ENCODE results near the gene CNDP2. TPM values are rescaled to one million over a fixed set of nuclear protein-coding genes. Genes with fewer than 3 reads are reported as not detected.
A peak's percentile ranks its signal among the peaks of the same experiment; 100 is the strongest.
"Not testable (repeated sequence)": the region's sequence is repeated elsewhere in the genome, so short reads cannot be mapped to it uniquely, and the experiment has no call there.

CNDP2 gene
- total RNA-seq, 2 donors from 2014 or later = 71.1 to 79.4 TPM

DNA sequence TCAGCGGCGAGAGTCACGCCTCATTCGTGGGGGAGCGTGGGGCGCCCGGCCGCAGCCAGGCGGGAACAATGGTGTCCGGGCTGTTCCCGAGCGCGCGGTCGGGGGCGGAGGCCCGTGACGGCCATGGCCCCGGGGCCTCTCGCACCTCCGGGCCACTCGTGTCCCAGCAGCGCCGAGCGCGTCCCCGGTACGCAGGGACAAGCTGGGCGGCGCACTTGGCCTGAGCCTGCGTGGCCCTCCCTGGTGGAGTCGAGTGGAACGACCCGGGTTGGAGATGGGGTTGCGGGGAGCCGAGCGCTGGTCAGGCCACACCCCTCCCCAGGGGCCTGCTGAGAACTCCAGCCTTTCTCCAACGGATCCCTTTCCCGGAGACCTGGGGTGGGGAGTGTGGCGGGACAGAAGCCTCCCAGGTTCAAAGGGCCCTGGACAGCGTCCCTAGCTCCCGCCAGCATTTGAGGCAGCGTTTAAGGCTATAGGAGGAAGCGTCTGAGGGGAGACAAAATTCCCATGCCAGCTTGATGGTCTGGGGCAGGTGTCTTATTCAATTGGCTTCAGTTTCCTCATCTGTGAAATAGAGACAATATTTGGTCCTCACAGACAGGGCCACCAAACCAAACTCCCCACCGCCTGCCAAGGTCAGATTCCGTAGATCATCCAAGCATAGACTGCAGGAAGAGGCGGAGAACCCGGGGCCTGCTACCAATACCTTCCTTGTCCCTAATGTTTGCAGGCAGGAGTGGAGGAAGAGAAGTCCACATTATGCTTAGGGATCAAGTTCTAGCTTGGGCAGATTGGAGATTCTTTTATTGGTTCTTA, 553 bp downstream of the CNDP2 start:
- intact Hi-C loops (cut with DNase I) = loop anchor here (5.0 to 10.0 kb wide), 2 partner anchors 48 to 56 kb away; no protein-coding TSS in a partner anchor
- DNase-seq (peak; percentile 75), ATAC-seq (peak; percentile 44 to 73)

GRCh38 chr18:74497324-74497676, 1.1 kb downstream of the CNDP2 start:
- ATAC-seq = no peak
- DNase-seq = no peak
- intact Hi-C loops (cut with DNase I) = loop anchor here (5.0 to 10.0 kb wide), 2 partner anchors 48 to 55 kb away; no protein-coding TSS in a partner anchor

- no peak for ATAC-seq
- no peak for DNase-seq
- intact Hi-C loops (cut with DNase I) = loop anchor here (5.0 to 10.0 kb wide), 2 partner anchors 47 to 55 kb away; no protein-coding TSS in a partner anchor
These were observed 1.6 kb downstream of the CNDP2 start for GRCh38 chr18:74497778-74498177.

- ATAC-seq = no peak
- DNase-seq = peak; percentile 50
- intact Hi-C loops (cut with DNase I) = loop anchor here (5.0 to 10.0 kb wide), 2 partner anchors 46 to 53 kb away; no protein-coding TSS in a partner anchor
These were observed 2.8 kb downstream of the CNDP2 start for GRCh38 chr18:74498712-74499627.

DNA sequence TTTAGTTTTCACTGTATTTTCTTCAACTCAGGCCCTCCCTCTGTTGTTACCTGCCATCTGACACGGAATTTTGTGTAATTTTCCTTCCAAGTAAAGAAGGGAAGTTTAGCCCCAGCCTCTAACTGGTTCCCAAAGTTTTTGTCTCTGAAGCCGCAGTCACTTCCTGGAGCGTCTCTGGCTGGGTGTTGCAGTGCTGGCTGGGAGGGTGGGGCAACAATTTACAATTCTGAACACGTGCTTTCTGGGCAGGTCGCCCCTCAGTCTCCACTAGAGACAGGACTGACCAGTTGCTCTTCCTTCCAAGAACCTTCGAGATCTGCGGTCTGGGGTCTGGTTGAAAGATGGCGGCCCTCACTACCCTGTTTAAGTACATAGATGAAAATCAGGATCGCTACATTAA, 3.5 kb downstream of the CNDP2 start:
- intact Hi-C loops (cut with DNase I) = loop anchor here (5.0 to 10.0 kb wide), 2 partner anchors 45 to 53 kb away; no protein-coding TSS in a partner anchor
- ATAC-seq = peak in 1 of 2 donors; percentile 14
- peak; percentile 81 for DNase-seq

GRCh38 chr18:74500372-74500771, 4.2 kb downstream of the CNDP2 start:
- ATAC-seq = no peak
- DNase-seq = no peak
- intact Hi-C loops (cut with DNase I) = no loop called here

- intact Hi-C loops (cut with DNase I); DNase-seq; ATAC-seq: not testable (repeated sequence)
These were observed 4.6 kb downstream of the CNDP2 start for GRCh38 chr18:74500774-74501173.

- no peak for DNase-seq
- ATAC-seq = no peak
- intact Hi-C loops (cut with DNase I) = no loop called here
These were observed 5.2 kb downstream of the CNDP2 start for GRCh38 chr18:74501386-74501785.

DNA sequence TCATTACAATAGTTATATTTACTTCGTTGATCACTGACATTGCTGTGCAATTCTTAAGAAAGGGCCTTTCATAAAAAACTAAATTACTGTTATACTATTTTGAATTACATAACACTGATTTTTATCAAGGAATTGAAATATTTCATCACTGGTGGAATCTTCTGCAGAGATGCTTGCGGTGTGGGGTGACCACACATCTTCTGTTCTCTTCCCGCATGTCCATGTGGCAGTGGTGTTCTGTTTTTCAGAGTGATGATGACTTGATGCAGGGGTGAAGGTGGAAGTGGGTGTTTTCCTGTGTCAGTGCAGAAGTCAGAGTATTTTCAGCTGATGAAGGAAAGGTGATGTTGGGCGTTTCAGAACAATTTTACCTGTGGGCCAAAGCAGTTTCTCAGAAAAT, 7.0 kb downstream of the CNDP2 start:
- intact Hi-C loops (cut with DNase I) = no loop called here
- ATAC-seq (no peak), DNase-seq (no peak)

GRCh38 chr18:74505776-74506175, 9.6 kb downstream of the CNDP2 start:
- intact Hi-C loops (cut with DNase I) = no loop called here
- no peak for ATAC-seq
- DNase-seq = no peak

DNA sequence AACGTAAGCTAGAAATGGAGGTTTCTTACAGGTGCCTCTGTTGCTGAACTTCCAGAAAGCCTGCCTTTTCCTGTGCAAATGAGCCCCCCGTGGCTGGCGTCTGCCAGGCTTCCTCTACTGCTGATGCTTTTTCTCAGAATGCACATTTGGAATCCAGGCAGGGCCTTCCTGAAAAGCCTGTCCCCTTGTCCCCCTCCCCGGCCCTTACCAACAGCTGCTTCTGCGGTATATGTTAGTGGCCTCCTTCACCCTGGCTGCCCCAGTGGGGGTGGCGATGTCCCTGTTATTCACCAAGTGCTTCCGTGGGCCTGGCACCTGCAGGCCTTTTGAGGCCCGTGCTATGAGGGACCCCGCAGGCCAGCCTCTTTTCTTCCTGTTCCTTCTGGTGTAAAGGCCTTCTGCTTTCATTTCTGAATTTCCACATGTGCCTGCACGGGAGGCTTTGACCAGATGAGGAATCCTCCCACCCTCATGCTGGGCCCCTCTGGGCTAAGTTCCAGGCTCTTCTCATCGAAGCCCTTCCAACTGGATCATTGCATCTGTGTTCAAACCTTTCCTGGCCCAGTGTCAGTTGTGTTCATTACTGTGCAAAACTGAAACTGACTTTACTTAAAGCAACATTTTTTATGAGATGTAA, 10.4 kb downstream of the CNDP2 start:
- no peak for ATAC-seq
- DNase-seq = no peak
- intact Hi-C loops (cut with DNase I) = no loop called here

DNA sequence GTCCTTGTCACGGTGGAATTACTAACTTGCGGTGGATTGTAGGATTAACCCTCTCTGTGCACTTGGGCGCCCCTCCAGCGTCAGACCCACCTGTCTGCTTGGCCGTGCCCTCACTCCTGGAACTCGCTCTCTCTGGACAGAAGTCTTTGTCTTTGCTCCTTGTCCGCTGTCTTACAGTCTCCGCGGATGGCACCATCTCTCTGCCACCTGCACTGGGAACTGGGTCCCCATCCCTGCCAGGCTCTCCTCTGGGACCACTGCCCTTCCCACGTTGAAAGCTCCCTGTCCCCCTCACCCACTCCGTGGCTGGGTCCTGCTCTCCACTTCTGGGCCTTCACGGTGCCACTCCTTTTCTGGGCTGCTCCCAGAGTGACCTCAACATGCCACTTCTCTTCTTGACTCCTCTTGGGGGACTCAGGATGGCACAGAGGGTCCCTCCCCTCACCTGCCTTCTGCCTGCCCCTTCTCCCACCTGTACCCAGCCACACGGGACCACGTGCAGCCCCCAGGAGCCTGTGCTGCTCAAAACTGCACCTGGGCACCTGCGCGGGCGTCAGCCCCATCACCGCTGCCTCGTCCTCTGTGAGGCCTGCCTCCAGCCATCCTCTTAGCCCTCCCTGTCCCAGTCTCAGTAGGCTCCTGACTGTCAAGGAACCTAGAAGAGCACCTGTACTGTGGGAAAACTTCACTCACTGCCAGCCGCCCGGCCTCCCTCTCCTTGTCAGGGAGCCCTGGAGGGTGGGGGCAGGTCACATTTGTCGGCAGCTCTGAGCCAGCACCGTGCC, 11.1 kb downstream of the CNDP2 start:
- intact Hi-C loops (cut with DNase I) = no loop called here
- ATAC-seq (no peak), DNase-seq (no peak)

- DNase-seq (no peak), ATAC-seq (no peak)
- intact Hi-C loops (cut with DNase I) = no loop called here
These were observed 11.8 kb downstream of the CNDP2 start for GRCh38 chr18:74507927-74508326.

DNA sequence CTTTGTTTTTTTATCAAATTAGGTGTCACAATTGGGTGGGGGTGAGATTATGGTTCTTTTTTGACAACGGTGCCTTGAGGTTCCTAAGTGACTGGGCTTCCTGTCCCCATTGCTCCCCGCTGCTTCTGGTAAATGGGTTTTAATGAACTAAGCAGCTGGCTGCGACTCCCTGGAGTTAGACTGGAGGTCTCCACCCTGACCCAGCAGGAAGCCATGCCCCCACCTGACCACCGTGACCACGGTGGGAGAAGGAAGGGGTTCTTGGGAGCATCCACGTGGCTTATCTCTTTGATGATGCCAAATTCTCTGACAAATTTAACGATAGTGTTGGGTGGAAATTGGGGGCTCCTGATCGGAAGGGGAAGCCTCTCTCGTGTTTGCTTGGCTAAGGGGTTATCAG, 12.2 kb downstream of the CNDP2 start:
- no peak for DNase-seq
- intact Hi-C loops (cut with DNase I) = no loop called here
- no peak for ATAC-seq

DNA sequence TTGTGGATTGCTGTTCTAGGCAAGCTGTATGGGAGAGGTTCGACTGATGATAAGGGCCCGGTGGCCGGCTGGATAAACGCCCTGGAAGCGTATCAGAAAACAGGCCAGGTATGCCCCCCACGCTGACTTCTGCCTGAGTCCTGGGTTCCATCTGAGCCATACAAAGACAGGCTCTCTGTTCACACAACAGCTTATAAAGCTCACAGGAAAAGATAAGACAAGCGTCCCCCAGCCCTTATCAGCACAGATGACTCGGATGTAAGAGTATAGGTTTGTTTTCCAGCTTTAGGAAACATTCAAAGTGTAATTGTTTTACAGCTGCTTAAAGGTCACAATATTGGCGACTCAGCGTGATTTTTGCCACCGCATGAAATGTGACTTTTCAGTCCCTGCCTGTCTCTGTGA, 12.7 kb downstream of the CNDP2 start:
- DNase-seq (no peak), ATAC-seq (no peak)
- intact Hi-C loops (cut with DNase I) = no loop called here

DNA sequence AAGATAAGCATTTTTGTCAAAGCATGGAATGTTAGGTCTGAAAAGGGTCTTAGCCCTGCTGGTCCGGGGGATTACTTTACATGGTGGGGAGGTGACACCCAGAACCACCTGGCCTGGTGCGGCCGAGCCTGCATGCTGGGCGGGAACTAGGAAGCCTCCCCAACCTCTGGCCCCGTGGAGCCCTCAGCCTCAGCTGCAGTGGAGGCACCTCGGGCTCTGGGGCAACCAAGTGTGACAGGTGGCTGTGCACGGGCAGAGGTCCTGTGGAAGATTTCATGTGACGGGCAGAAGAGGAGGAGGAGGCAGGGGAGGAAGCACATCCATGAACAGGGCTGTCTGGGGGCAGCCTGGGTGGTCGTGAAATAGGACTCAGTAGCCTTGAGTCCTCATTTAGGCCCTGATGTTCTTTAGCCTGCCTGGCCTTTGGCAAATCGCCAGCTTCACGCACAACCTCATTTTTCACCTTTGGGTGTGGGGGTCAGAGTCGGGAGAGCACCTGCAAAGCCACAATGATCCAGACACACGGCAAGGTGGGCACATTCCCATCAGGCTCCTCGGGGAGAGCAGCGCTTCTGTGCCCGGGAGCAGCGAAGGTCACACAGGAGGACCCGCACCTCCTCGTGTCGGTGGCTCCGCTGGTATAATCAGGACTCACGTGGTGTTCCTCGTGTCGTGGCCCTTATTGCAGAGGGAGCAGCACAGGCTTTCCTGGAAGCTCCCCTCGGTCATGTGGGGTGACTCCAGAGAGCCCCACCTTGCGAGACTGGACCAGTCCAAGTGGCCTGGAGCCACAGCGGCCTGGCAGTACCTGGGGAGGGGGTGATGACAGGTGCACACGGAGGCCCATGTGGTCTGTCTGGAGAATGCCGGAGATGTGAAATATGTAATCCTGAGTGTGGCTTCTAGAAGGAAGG, 13.9 kb downstream of the CNDP2 start:
- ATAC-seq (no peak), DNase-seq (no peak)
- intact Hi-C loops (cut with DNase I) = no loop called here

GRCh38 chr18:74510770-74511095, 14.6 kb downstream of the CNDP2 start:
- intact Hi-C loops (cut with DNase I) = no loop called here
- ATAC-seq = no peak
- no peak for DNase-seq

GRCh38 chr18:74511823-74512222, 15.7 kb downstream of the CNDP2 start:
- no peak for DNase-seq
- intact Hi-C loops (cut with DNase I) = no loop called here
- ATAC-seq = no peak
